NCI-H1048 (cell line): ENCODE data around the gene THBS1.

Source experiments
- DNase-seq: peaks from one replicate; lab custom pipeline; 2025; lab: John Stamatoyannopoulos, UW

THBS1 gene

DNA sequence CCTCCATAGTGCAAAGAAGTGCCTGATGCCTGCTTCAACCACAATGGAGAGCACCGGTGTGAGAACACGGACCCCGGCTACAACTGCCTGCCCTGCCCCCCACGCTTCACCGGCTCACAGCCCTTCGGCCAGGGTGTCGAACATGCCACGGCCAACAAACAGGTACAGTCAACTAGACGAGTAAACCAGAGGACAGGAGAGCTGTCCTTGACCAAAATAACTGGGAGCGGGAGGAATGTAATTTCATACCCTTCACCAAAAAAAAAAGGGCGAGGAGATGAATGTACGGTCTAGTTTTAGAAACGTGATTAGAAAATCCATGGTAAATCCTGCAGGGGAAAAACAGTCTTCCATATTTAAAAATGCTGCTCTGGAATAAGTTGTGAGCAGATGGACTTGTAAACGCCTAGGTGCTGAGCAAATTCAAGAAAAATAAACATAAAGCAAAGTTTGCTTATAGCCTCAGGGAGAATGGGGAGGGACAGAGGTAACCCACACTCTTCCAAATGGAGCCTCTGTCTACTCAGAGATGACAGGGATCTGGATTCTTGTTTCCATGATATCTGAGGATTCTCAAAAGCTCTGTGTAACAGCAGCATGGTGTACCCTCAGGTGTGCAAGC, 8.4 kb downstream of the THBS1 start:
- no peak for DNase-seq

DNA sequence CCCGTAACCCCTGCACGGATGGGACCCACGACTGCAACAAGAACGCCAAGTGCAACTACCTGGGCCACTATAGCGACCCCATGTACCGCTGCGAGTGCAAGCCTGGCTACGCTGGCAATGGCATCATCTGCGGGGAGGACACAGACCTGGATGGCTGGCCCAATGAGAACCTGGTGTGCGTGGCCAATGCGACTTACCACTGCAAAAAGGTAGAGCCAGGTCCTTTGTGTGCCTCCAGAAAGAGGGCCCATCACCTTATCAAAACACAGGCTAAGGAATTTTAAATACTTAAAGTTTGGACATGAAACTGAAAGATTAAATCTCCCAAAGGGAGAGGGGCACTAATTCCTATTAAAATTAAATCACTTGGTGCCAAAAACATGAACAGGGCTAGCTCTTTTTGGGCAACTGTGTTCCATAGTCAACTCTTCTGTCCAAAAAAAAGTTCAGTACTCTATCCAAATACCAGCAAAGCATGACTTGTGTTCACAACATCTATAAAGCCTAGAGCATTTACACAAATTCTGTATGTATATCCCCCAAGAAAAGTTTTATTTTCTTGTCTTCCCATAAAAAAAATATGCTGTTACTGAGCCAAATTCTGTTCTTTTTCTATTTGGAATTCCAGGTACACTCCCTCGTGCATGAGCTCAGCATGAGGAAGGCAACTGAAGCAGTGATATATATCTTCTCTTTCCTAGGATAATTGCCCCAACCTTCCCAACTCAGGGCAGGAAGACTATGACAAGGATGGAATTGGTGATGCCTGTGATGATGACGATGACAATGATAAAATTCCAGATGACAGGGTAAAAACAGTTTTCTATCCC, 9.2 kb downstream of the THBS1 start:
- no peak for DNase-seq

DNA sequence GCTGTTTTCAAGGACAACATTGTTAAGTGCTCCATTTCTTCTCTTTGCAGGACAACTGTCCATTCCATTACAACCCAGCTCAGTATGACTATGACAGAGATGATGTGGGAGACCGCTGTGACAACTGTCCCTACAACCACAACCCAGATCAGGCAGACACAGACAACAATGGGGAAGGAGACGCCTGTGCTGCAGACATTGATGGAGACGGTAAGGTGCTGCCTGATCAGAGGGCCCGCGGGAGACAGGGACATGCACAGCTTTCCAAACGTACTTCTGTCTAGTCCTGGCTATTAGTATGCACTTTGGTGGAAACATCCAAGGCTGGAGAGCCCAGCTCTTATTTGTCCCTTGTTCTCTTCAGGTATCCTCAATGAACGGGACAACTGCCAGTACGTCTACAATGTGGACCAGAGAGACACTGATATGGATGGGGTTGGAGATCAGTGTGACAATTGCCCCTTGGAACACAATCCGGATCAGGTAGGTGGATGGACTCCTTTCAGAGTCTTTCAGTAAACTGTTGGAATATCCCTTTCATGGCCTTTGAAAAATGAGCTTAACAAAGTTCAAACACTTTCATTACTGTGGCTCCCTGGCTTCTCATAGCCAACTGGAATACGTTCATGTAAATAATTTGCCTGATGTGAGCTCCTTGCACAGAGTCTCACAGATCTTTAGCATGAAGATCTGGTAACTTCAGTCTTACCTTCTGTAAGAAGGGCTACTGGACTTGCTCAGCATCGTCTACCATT, 10.4 kb downstream of the THBS1 start:
- no peak for DNase-seq

- no peak for DNase-seq
Observed at GRCh38 chr15:39591896-39592315, 11.0 kb downstream of the THBS1 start.

- DNase-seq, result no peak
Observed at GRCh38 chr15:39592500-39592899, 11.6 kb downstream of the THBS1 start.

DNA sequence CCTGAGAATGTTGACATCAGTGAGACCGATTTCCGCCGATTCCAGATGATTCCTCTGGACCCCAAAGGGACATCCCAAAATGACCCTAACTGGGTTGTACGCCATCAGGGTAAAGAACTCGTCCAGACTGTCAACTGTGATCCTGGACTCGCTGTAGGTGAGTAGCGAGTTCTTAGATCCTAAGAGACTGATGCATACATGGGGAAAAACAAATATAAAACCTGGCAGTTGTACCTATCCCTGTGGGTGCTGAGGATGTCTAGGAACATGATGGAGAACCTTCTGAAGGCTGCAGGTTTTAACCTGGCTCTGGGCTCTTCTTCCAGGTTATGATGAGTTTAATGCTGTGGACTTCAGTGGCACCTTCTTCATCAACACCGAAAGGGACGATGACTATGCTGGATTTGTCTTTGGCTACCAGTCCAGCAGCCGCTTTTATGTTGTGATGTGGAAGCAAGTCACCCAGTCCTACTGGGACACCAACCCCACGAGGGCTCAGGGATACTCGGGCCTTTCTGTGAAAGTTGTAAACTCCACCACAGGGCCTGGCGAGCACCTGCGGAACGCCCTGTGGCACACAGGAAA, 12.3 kb downstream of the THBS1 start:
- DNase-seq, result no peak

DNA sequence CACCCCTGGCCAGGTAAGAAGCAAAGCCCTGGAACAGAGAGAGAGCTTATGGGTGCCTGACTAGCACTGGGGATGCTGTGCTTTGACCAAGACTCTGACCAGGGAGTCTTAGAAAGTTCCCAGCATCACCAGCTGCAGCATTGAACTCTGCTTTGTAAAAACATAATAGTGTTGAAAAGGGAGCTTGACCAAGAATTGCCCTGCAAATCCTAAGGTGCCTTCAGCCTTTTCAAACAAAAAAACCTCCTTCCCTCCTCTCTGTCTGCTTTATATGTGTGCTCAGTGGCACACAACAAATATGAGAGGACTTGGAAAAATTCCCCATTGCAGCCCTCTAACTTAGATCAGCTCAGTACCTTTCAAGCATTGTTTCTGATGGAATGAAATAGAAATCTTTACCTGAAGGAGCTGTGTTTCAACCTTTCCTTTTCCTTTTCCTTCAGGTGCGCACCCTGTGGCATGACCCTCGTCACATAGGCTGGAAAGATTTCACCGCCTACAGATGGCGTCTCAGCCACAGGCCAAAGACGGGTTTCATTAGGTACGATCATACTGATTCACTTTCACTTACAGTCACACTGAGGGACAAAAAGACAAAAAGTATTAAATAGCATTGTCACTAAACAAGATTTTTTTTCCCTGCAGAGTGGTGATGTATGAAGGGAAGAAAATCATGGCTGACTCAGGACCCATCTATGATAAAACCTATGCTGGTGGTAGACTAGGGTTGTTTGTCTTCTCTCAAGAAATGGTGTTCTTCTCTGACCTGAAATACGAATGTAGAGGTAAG, 13.0 kb downstream of the THBS1 start:
- DNase-seq, result no peak

DNA sequence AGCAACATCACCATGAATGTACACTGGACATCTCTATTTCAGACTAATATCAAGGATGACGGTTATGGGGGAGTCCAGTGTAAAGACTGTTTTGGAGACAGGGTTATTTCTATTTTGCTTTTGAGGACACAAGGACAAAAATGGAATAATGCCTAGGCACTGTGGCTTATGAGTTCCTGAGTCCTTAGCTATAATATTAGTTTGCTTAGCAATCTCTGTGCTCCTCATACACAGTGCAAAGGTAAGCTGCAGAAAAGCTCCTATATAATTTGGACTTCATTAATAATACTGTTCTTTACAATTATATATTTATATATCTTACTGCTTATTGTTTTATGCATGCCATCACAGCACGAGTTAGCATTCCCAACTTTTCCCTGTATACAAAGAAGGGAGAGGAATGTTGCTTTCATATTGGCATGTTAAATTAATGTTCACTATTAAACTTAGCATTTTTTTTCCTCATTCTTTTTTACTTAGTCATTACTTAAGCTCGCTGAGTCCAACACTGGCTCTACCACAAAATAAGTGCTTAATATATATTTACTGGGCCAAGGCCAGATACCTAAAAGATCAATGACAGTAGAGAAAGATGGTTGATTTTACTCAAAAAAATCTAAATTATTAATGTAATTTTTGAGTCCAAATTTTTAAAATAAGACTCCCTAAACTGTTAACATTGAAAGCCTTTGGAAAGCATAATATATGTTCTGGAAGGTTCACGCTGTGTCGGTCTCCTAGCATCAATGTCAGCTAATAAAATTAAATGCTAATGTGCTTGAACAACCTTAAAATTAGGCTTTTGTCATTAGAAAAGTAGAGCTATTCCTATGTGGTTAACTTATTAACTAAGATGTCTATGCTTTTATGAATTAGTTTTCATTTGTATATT, 13.8 kb downstream of the THBS1 start:
- DNase-seq, result no peak

DNA sequence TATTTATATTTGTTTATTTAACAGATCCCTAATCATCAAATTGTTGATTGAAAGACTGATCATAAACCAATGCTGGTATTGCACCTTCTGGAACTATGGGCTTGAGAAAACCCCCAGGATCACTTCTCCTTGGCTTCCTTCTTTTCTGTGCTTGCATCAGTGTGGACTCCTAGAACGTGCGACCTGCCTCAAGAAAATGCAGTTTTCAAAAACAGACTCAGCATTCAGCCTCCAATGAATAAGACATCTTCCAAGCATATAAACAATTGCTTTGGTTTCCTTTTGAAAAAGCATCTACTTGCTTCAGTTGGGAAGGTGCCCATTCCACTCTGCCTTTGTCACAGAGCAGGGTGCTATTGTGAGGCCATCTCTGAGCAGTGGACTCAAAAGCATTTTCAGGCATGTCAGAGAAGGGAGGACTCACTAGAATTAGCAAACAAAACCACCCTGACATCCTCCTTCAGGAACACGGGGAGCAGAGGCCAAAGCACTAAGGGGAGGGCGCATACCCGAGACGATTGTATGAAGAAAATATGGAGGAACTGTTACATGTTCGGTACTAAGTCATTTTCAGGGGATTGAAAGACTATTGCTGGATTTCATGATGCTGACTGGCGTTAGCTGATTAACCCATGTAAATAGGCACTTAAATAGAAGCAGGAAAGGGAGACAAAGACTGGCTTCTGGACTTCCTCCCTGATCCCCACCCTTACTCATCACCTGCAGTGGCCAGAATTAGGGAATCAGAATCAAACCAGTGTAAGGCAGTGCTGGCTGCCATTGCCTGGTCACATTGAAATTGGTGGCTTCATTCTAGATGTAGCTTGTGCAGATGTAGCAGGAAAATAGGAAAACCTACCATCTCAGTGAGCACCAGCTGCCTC, 14.7 kb downstream of the THBS1 start:
- DNase-seq, result no peak

GRCh38 chr15:39596358-39597051, 15.6 kb downstream of the THBS1 start:
- DNase-seq, result no peak

- DNase-seq, result no peak
Observed at GRCh38 chr15:39597336-39597735, 16.5 kb downstream of the THBS1 start.

DNA sequence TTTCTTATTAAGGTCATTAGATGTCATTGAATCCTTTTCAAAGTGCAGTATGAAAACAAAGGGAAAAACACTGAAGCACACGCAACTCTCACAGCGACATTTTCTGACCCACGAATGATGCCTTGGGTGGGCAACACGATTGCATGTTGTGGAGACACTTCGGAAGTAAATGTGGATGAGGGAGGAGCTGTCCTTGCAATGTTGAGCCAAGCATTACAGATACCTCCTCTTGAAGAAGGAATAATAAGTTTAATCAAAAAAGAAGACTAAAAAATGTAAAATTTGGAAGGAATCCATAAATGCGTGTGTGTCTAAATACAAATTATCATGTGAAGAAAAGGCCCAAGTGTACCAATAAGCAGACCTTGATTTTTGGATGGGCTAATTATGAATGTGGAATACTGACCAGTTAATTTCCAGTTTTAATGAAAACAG, 16.9 kb downstream of the THBS1 start:
- no peak for DNase-seq

- DNase-seq, result no peak
Observed at GRCh38 chr15:39598186-39598850, 17.4 kb downstream of the THBS1 start.

GRCh38 chr15:39598958-39599845, 18.3 kb downstream of the THBS1 start:
- DNase-seq, result no peak

GRCh38 chr15:39599871-39600270, 19.0 kb downstream of the THBS1 start:
- no peak for DNase-seq

GRCh38 chr15:39602143-39602542, 21.3 kb downstream of the THBS1 start:
- DNase-seq, result no peak

DNA sequence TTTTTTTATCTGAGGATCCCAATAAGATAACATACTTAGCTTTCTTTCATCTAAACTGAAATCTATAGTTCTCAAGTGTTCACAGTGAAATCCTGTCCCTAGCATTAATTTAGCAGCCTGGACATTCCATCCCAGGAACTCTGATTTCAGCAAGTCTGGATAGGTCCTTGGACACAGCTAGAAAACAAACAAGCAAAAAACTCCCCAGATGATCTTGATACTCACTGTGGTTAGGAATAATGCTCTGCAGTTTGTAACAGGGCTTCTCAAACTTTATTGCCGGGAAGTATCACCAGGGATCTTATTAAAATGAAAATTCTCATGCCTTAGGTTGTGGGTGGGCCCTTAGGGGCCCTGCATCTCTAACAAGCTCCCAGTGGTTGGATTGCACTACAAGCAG, 24.3 kb downstream of the THBS1 start:
- no peak for DNase-seq
